ENCODE results near the gene PROM2.

- no peak for TF ChIP-seq GABPA (IDR thresholded peaks at IDR 0.05 in 1 of 2, conservative IDR thresholded peaks at IDR 0.05 in 1 of 2)
- TF ChIP-seq, protein P1, sequence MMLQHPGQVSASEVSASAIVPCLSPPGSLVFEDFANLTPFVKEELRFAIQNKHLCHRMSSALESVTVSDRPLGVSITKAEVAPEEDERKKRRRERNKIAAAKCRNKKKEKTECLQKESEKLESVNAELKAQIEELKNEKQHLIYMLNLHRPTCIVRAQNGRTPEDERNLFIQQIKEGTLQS (IDR thresholded peaks at IDR 0.05): no peak
Observed at GRCh38 chr2:95284886-95285541, 10.8 kb downstream of the PROM2 start.

All from liver (tissue), 2 donors.